T-helper 9 cell (primary cell): Measurements from ENCODE around the gene IL21.
"Not testable (repeated sequence)": the region's sequence is repeated elsewhere in the genome, so short reads cannot be mapped to it uniquely, and the experiment has no call there.

Source experiments
- DNase-seq: peaks from one replicate; pipeline ENCODE4 v3.0.0-alpha.2; 2020
- total RNA-seq, 2 donors: gene quantifications; one replicate each; lab custom pipeline; 2026; lab: John Stamatoyannopoulos, UW

The IL21 gene
- 0.14 to 0.48 reads per million in 2 donors for total RNA-seq

DNA sequence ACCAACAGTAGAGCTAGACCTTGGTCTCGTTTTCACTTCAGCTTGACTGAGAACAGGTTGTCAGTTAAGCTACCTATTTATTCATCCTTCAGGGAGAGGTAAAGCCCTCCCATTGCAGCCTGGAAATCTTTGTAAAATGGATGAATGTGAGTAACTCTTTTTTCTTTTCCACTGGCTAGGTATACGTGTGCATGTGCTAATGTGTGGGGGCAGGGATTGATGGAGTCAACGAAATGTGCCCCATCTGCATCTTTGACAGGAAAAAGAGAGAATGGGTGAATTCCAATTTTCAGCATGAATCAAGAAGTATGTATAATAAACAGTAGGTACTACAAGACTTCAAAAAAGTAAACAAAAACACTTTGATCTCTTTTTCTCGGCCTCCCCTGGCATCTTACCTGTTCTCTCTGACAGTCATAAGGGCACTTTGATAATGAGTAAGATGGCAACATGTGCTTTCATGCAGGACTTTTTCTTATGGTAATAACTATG, at the start of gene IL21:
TSS of gene IL21 (minus strand) at position 51 of the 492 bp plus-strand sequence. CDS start 55 bp downstream, outside the sequence.
- no peak for DNase-seq

DNA sequence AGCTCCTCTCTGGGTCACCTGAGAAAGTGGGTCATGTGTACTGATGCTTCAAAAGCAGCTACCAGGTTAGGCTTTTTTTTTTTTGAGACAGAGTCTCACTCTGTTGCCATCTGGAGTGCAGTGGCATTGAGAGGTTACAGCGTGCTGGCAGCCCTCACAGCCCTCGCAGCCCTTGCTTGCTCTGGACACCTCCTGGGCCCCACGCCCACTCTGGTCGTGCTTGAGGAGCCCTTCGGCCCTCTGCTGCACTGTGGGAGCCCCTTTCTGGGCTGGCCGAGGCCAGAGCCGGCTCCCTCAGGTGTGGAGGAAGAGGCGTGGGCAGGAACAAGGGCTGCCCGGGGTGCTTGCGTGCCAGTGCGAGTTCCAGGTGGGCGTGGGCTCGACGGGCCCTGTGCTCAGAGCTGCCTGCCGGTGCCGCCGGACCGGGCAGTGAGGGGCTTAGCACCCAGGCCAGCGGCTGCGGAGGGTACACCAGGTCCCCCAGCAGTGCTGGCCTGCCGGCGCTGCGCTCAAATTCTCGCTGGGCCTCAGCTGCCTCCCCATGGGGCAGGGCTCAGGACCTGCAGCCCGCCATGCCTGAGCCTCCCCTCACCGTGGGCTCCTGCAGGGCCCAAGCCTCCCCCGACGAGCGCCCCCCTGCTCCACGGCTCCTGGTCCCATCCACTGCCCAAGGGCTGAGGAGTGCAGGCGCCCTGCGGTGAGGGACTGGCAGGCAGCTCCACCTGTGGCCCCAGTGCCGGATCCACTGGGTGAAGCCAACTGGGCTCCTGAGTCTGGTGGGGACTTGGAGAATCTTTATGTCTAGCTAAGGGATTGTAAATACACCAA, 49.3 kb upstream of the IL21 start:
- no peak for DNase-seq

- DNase-seq: no peak
Measured at GRCh38 chr4:122668241-122668640, 47.4 kb upstream of the IL21 start.

- DNase-seq: no peak
Measured at GRCh38 chr4:122666527-122667245, 45.8 kb upstream of the IL21 start.

DNA sequence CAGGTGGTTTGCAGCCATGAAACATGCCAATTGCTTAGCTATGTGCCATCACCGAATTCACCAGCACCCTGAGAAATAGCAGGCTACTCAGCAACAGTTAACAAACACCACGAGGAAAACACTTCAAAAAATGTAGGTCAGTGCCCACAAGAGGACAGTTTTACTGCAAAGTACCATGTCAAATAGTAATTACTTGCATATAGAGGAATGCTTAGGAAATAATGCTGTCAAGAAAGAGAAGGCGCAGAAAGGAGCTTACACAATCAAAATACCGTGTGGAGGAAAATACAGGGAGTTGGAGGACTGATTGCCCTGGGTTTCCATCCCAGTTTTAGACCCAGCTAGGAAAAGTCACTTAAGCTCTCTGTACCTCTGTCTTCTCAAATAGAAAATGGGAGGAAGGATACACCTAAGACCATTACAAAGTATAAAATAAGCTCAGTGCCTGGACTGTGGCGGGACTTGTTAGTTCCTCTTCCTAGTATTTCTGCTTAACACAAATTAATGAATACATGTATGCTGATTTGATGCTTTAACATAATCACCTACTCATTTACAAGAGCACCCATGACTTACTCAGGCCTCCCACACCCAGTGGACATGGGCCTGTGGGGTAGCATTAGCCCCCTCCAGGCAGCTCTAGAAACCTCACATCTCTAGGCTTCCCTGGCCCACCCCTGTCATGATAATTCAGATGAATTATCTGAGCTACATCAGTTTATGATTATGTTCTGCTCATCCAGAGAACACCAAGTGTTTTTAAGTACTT, 44.5 kb upstream of the IL21 start:
- no peak for DNase-seq

- DNase-seq: no peak
Measured at GRCh38 chr4:122663814-122664610, 43.1 kb upstream of the IL21 start.

DNA sequence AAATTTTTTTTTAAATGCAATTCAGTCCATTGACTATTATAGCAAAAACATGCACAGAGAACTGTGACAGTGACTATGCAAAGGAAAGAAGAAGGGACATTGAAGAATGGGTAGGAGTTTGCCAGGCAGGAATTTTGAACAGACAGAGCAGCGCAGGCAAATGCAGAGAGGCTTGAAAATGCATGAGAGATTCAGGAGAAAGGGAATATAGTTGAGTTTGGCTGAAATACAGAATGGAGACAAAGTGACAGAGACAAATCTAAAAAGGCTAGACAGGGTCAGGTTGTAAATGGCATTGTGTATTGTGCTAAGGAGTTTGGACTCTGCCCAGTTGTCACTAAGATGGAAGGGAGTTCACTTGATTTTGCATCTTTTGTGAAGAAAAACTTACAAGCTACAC, 42.4 kb upstream of the IL21 start:
- DNase-seq: no peak

DNA sequence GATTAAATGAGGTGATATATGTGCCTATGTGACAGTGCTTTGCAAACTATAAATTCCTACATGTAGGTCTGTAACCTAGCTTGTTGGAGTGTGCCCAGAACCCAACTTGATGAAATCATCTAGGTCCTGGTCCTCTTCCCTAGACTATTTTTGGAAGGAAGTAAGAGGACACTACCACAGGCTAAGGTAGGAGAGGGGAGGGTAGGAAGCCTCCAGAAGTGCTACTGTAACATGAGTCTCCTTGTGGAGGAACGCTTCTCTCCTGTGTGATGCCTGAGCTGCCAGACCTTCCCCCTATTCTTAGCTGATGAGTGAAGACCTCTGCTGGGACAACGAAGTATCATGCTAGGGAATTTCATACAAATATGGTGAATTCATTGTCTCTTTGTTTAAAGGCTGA, 41.8 kb upstream of the IL21 start:
- no peak for DNase-seq

GRCh38 chr4:122661176-122662160, 40.6 kb upstream of the IL21 start:
- DNase-seq: no peak

- no peak for DNase-seq
Measured at GRCh38 chr4:122658818-122659295, 38.0 kb upstream of the IL21 start.

DNA sequence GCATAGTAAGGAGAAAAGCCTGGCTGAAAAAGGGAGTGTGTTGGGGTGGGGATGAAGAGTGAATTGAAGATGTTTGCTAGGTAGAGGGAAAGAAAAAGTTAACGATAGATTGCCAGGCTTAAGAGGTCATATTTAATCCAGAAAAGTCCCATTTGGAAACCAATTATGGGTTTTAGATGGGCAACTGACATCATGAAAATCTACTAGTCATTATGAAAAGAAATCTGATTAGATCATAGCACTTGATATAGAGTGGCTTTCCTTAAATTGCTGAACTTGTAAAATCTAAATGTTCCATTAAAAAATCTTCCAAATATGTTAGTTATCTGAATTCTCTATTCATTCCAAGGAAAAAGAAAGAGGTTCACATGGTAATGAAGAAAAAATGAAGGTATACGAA, 37.5 kb upstream of the IL21 start:
- DNase-seq: no peak

- no peak for DNase-seq
Measured at GRCh38 chr4:122657553-122657952, 36.7 kb upstream of the IL21 start.

DNA sequence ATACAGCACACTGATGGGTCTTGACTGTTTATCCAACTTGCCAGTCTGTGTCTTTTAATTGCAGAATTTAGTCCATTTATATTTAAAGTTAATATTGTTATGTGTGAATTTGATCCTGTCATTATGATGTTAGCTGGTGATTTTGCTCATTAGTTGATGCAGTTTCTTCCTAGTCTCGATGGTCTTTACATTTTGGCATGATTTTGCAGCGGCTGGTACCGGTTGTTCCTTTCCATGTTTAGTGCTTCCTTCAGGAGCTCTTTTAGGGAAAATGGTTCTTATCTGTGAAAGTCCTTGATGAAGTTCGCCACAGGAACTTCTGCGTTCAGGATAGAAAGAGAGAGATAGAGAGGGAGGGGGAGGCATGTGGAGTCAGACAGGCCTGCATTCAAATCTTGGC, 35.7 kb upstream of the IL21 start:
- DNase-seq: not testable (repeated sequence)

- peak; percentile 16 for DNase-seq
Measured at GRCh38 chr4:122652379-122652778, 31.5 kb upstream of the IL21 start.

- DNase-seq: no peak
Measured at GRCh38 chr4:122650148-122650547, 29.3 kb upstream of the IL21 start.

DNA sequence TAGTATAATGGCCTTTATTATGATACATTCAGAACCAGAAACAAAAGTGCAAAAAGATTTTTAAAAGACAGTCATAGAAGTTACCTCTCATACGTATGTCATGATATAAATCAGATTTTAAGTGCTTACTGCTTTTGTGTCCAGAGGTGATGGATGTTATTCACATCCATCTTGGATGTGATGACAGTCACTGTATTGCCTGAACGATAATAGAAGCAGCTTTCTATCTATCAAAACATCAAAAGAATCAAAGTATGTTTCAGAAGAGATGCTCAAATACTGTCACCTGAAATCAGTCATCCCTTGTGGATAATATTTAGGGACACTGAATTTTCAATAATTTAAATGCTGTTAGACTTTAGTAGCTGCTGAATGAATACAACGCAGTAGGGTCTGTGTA, 26.8 kb upstream of the IL21 start:
- no peak for DNase-seq

DNA sequence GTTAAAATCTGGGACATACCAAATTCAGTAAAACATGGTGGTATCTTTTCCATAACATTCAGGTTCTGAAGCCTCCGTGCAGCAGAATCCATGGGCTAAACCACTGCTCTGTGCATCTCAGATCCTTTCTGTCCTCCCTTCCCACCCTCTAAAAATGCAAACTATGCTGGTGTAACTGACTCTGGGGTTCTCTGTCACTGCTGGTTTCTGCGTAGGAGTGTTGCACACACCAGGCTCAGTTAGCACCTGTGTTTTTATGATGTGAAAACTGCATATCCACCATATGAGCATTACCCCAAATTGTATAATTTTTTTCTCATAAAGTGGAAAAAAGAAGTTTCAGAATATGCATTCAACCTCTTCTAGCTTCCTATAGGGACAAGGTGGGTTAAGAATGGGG, 22.4 kb upstream of the IL21 start:
- no peak for DNase-seq

GRCh38 chr4:122639181-122639580, 18.3 kb upstream of the IL21 start:
- DNase-seq: no peak

DNA sequence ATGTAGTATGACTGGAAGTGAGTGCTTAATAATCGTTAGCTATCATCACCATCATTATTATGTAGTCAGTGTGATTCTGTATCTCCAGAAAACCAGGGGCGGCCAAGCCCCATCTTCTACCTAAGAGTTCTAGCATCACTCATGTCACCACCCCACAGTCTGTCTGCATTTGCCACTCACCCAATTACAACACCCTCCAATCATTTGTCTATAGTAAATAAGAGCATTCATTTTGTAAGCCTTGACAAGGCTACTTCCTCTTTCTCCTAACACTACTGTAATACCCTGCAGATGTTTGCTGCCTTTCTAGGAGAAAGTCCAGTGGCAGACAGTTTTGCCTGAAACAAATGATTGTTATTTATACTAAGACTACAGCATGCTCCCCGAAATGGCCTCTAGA, 15.8 kb upstream of the IL21 start:
- no peak for DNase-seq

GRCh38 chr4:122635205-122635604, 14.3 kb upstream of the IL21 start:
- no peak for DNase-seq

- no peak for DNase-seq
Measured at GRCh38 chr4:122633211-122633610, 12.3 kb upstream of the IL21 start.
